Vagina (tissue), 2 donors: ENCODE measurements around the gene ADCY1. TPM values are rescaled to one million over a fixed set of nuclear protein-coding genes. Genes with fewer than 3 reads are reported as not detected.

Experiments used
- DNase-seq, 2 donors: peaks; one replicate each; pipeline ENCODE4 v3.0.0-alpha.2; 2017; ENCODE audit errors: extremely low spot score in 2 of 2
- H3K27ac ChIP-seq: fragments of 200-600 bp; sonication (generic); one replicate; pipeline ENCODE4 v1.5.1; 2019
- H3K27me3 ChIP-seq: fragments of 200-600 bp; sonication (generic); one replicate; pipeline ENCODE4 v1.5.1; 2019
- H3K36me3 ChIP-seq, 2 donors: fragments of 200-600 bp; sonication (generic); one replicate each; pipeline ENCODE4 v1.5.1; 2017 to 2019
- H3K4me1 ChIP-seq: fragments of 200-600 bp; sonication (generic); one replicate; pipeline ENCODE4 v1.5.1; 2019
- H3K4me3 ChIP-seq, 2 donors: fragments of 200-600 bp; sonication (generic); 1 replicate in 1 of 2; 2 replicates in 1 of 2; pipeline ENCODE4 v1.5.1; 2016 to 2019
- H3K9me3 ChIP-seq: fragments of 200-600 bp; sonication (generic); one replicate; pipeline ENCODE4 v1.5.1; 2019
- POLR2A ChIP-seq, 2 donors: fragments of 450-650 bp; IDR thresholded peaks; one replicate each; pipeline ENCODE4 v1.6.1; 2017; ENCODE audit warnings: antibody characterized with exemption in 2 of 2, mild to moderate bottlenecking in 2 of 2, moderate library complexity in 2 of 2
- POLR2AphosphoS5 ChIP-seq, 2 donors: sonication (generic); formaldehyde crosslinking; IDR thresholded peaks; one replicate each; pipeline ENCODE4 v1.9.0; 2017; ENCODE audit warnings: antibody characterized with exemption in 2 of 2, mild to moderate bottlenecking in 2 of 2, low read depth in 1 of 2; ENCODE audit not compliant: insufficient read depth in 1 of 2
- intact Hi-C: fragments of 100-400 bp; cut with DNase I; formaldehyde crosslinking; loops from one replicate; pipeline ENCODE4 v1.15.1; 2023
- total RNA-seq: library from RNA; depleted of rRNA; stranded (reverse); fragments of >200 nt; gene quantifications from one replicate; pipeline ENCODE4 v1.2.3, GENCODE V29; 2016
- TF ChIP-seq, protein P1 (sequence below), 3 experiments: fragments of 450-650 bp in 2 of 3; fragments of 200-600 bp in 1 of 3; sonication (generic) in 1 of 3; IDR thresholded peaks; one replicate each; pipeline ENCODE4 v1.5.1; 2017 to 2019; ENCODE audit warnings: antibody characterized with exemption in 3 of 3, mild to moderate bottlenecking in 2 of 3, moderate library complexity in 2 of 3

Gene ADCY1
- total RNA-seq, 1 donor from 2014 or later: 2.5 TPM

DNA sequence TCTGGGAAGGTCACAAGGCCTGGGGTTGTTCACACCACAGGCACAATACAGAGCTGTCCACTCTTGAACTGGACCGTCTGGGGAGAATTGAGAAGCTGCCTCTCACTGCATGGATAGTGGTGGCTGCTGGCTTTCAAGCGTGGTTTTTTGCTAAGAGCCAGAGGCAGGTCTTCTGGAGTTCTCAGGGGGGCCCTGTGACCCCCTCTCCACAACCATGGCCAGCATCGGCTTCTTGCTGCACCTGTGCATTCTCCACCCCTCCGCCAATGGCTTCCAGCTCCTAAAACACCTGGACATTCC is 140.3 kb downstream of the ADCY1 start:
- TF ChIP-seq, protein P1, sequence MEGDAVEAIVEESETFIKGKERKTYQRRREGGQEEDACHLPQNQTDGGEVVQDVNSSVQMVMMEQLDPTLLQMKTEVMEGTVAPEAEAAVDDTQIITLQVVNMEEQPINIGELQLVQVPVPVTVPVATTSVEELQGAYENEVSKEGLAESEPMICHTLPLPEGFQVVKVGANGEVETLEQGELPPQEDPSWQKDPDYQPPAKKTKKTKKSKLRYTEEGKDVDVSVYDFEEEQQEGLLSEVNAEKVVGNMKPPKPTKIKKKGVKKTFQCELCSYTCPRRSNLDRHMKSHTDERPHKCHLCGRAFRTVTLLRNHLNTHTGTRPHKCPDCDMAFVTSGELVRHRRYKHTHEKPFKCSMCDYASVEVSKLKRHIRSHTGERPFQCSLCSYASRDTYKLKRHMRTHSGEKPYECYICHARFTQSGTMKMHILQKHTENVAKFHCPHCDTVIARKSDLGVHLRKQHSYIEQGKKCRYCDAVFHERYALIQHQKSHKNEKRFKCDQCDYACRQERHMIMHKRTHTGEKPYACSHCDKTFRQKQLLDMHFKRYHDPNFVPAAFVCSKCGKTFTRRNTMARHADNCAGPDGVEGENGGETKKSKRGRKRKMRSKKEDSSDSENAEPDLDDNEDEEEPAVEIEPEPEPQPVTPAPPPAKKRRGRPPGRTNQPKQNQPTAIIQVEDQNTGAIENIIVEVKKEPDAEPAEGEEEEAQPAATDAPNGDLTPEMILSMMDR (IDR thresholded peaks at IDR 0.05): no peak
- no peak for TF ChIP-seq POLR2A (IDR thresholded peaks at IDR 0.05)
- TF ChIP-seq POLR2AphosphoS5 (IDR thresholded peaks at IDR 0.05; ENCODE audit: insufficient read depth in 1 of 2, low read depth in 1 of 2): no peak
- intact Hi-C loops: no loop called here
- Histone ChIP-seq H3K36me3 (no peaks in the 10 kb centered on the region), H3K4me3 (no peak overlapping the region), H3K9me3 (no peaks in the 10 kb centered on the region), H3K27ac (no peak overlapping the region), H3K27me3 (no peaks in the 10 kb centered on the region), H3K4me1 (no peaks in the 10 kb centered on the region)
- DNase-seq: peak in 1 of 2 donors; percentile 82

DNA sequence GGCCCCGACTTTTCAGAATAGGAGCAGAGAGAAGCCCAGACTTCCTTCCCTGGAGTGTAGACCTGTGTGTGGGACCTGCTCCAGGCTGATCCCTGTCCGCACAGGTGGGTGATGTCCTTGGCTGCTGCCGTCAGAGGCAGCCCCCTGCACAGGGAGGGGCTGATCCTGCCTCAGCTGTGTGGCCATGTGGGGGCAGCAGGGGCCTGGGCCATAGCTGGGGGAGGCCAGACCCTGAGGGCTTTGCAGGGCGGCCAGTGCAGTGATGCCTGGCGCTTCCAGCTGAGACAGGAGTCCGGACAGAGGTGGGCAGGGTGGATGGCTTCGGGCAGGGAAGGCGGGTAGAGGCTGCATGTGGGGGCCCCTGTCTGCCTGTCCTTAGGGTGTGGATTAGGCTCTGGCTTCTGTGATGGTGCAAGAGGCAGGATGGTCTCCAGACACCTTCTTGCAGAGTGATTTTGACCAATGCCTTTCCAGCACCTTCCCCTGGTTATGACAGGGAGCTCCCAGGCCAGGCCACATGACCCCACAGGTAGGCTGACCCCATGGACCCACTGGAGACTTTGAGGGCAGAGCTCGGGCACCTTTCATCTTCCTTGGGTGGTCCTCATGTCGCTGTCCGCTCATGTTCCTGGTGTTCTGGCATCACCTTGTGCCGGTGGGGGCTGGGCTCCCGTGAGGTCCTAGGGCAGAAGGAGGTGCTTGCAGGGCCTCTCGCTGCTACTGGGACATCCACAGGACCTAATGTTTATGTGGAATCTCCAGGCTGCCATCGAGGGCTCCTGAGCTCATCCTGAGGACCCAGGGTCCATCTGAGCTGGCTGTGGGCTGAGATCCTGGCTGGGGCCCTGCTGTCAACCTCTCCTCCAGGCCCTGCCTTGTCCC is 141.5 kb downstream of the ADCY1 start:
- Histone ChIP-seq H3K9me3 (no peaks in the 10 kb centered on the region), H3K4me3 (no peak overlapping the region), H3K4me1 (no peaks in the 10 kb centered on the region), H3K27ac (no peak overlapping the region), H3K36me3 (no peaks in the 10 kb centered on the region), H3K27me3 (no peaks in the 10 kb centered on the region)
- intact Hi-C loops: no loop called here
- TF ChIP-seq, protein P1 (IDR thresholded peaks at IDR 0.05): no peak
- no peak for TF ChIP-seq POLR2A (IDR thresholded peaks at IDR 0.05)
- no peak for TF ChIP-seq POLR2AphosphoS5 (IDR thresholded peaks at IDR 0.05; ENCODE audit: insufficient read depth in 1 of 2, low read depth in 1 of 2)
- peak; percentile 81 to 85 for DNase-seq

DNA sequence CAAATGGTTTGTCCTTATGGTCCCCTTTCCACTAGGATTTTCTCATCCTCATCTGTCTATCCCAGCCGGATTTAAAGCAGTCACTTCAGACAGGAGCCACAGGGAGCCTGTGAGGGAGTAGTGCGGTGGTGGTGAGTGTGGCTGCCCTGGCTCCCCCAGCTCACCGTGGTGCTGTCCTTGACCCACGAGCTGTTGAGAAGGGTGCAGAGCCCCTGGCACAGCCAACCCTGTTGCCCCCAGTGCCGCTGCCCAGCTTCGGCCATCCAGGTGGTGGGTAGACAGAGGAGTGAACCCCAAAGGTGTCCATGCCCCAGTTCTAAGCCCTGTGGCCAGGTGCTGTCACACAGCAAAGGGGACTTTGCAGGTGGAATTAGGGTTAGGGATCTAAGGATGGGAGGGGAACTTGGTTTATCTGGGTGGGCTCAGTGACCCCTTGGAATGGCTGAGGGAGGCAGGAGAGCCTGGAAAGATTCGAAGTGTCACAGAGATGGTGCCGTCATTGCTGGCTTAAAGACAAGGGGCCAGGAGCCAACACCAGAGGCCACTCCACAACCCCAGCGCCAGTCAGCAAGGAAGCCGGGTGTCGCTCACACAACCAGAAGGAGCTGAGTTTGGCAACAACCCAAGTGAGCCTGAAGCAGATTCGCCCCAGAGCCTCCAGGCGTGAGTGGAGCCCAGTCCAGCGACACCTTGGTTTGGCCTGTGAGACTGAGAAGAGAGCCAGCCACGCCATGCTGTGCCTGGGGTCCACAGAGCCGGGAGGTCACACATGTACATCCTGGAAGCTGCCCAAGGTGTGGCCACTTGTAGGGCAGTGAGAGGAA is 142.4 kb downstream of the ADCY1 start:
- no peak overlapping the region for H3K27ac ChIP-seq
- H3K4me3 ChIP-seq: no peak overlapping the region
- intact Hi-C loops: no loop called here
- no peak for TF ChIP-seq POLR2A (IDR thresholded peaks at IDR 0.05)
- TF ChIP-seq, protein P1 (IDR thresholded peaks at IDR 0.05): no peak
- no peak for TF ChIP-seq POLR2AphosphoS5 (IDR thresholded peaks at IDR 0.05; ENCODE audit: insufficient read depth in 1 of 2, low read depth in 1 of 2)
- no peaks in the 10 kb centered on the region for H3K4me1 ChIP-seq
- peak in 1 of 2 donors; percentile 82 for DNase-seq
- no peaks in the 10 kb centered on the region for H3K9me3 ChIP-seq
- no peaks in the 10 kb centered on the region for H3K27me3 ChIP-seq
- no peaks in the 10 kb centered on the region for H3K36me3 ChIP-seq

DNA sequence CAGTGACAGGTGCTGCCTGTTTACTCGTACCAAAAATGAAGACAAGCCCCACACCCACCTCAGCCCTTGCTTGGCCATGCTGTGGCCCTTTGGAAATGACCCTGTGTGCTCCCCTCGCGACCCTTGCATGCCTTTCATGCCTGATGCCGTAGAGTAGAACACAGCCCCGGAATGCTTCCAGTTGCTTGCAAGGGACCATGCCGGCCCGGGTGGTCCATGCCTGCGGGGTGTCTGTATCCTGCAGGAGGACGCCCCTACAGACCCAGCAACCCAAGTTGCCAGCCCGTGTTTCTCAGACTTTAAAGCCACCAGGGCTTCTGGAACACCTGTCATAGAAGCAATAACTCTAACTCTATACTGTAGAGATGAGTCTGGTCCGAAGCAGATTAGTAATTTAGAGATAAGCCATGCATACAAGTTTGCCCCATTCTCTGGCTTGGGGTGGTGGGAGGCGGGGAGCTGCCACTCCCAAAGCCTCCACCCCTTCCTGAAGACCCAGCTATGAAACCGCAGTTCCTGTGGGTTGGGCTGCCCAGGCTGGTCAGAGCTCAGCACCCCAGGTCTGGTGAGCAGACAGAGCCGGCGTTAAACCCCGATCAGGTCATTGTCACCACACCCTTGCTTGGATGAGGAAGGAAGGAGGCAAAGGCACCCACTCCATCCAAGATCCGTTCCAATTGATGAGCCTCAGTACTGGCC is 143.5 kb downstream of the ADCY1 start:
- no peaks in the 10 kb centered on the region for H3K9me3 ChIP-seq
- H3K4me1 ChIP-seq: no peaks in the 10 kb centered on the region
- TF ChIP-seq POLR2A (IDR thresholded peaks at IDR 0.05): no peak
- TF ChIP-seq POLR2AphosphoS5 (IDR thresholded peaks at IDR 0.05; ENCODE audit: insufficient read depth in 1 of 2, low read depth in 1 of 2): no peak
- TF ChIP-seq, protein P1 (IDR thresholded peaks at IDR 0.05): no peak
- H3K27me3 ChIP-seq: no peaks in the 10 kb centered on the region
- no peak overlapping the region for H3K4me3 ChIP-seq
- intact Hi-C loops: no loop called here
- no peaks in the 10 kb centered on the region for H3K36me3 ChIP-seq
- no peak for DNase-seq
- no peak overlapping the region for H3K27ac ChIP-seq
